Stomach (tissue), 9 donors: ENCODE data around the gene ANAPC5. TPM values are rescaled to one million over a fixed set of nuclear protein-coding genes. Genes with fewer than 3 reads are reported as not detected.
A peak's percentile ranks its signal among the peaks of the same experiment; 100 is the strongest.

Experiments used
- DNase-seq, 2 donors: peaks; one replicate each; pipeline versions ENCODE4 v3.0.0 to v3.0.0-alpha.2; 2013 to 2019
- H3K27ac ChIP-seq, 5 donors: fragments of 200-600 bp in 4 of 5; sonication (generic) in 4 of 5; one replicate each; pipeline ENCODE4 v1.5.1; 2013 to 2019; ENCODE audit warnings: mild to moderate bottlenecking in 1 of 5, moderate library complexity in 1 of 5
- H3K27me3 ChIP-seq, 3 donors: fragments of 200-600 bp; sonication (generic); one replicate each; pipeline ENCODE4 v1.5.1; 2017 to 2019; ENCODE audit warnings: mixed run types in 1 of 3
- H3K36me3 ChIP-seq, 4 donors: fragments of 200-600 bp; sonication (generic); 1 replicate in 3 of 4; 2 replicates in 1 of 4; pipeline ENCODE4 v1.5.1; 2016 to 2019
- H3K4me1 ChIP-seq, 4 donors: fragments of 200-600 bp; sonication (generic); one replicate each; pipeline ENCODE4 v1.5.1; 2016 to 2019
- H3K4me3 ChIP-seq, 4 donors: fragments of 200-600 bp; sonication (generic) in 3 of 4; one replicate each; pipeline ENCODE4 v1.5.1; 2016 to 2019; ENCODE audit warnings: mild to moderate bottlenecking in 1 of 4
- H3K9me3 ChIP-seq, 4 donors: fragments of 200-600 bp; sonication (generic); one replicate each; pipeline ENCODE4 v1.5.1; 2016 to 2019
- CTCF ChIP-seq, 7 experiments: fragments of 450-650 bp in 4 of 7; fragments of 200-600 bp in 3 of 7; sonication (generic) in 3 of 7; IDR thresholded peaks; one replicate each; pipeline ENCODE4 v1.5.1; 2016 to 2019; ENCODE audit warnings: antibody characterized with exemption in 7 of 7, control low read depth in 2 of 7, mild to moderate bottlenecking in 1 of 7
- EP300 ChIP-seq: sonication (generic); formaldehyde crosslinking; IDR thresholded peaks from one replicate; pipeline ENCODE4 v1.6.1; 2017; ENCODE audit warnings: antibody characterized with exemption
- POLR2A ChIP-seq, 4 donors: fragments of 450-650 bp; IDR thresholded peaks; one replicate each; pipeline ENCODE4 v1.6.1; 2016; ENCODE audit warnings: antibody characterized with exemption in 4 of 4, control low read depth in 2 of 4, mild to moderate bottlenecking in 1 of 4, moderate library complexity in 1 of 4
- POLR2AphosphoS5 ChIP-seq, 3 donors: sonication (generic); formaldehyde crosslinking; IDR thresholded peaks; one replicate each; pipeline ENCODE4 v1.6.1; 2016; ENCODE audit warnings: antibody characterized with exemption in 3 of 3
- WGBS, 5 donors: extraction: QIAGEN DNeasy Blood & Tissue Kit in 3 of 5; methylation state at CpG; one replicate each; pipeline versions ENCODE4 v1.1.5 to v1.1.7; 2013 to 2018; 5-methylcytosine and 5-hydroxymethylcytosine counted together
- intact Hi-C: fragments of 100-400 bp; cut with DNase I; formaldehyde crosslinking; loops from one replicate; pipeline ENCODE4 v1.15.1; 2023; ENCODE audit warnings: low total_unique reads
- polyA plus RNA-seq, 3 donors: library from polyadenylated mRNA; stranded (reverse); fragments of 200-250 nt; gene quantifications; one replicate each; pipeline ENCODE4 v1.2.3, GENCODE V29; 2013
- total RNA-seq, 5 donors: library from RNA; depleted of rRNA; stranded (reverse); fragments of >200 nt; gene quantifications; one replicate each; pipeline versions ENCODE4 v1.1.0 to v1.2.3, GENCODE V29; 2014 to 2016
- donor health status: healthy with polysubstance abuse.
- donor health status: Bipolar disorder and iron deficiency.
- donor health status: healthy.

The ANAPC5 gene
- total and polyA plus RNA-seq, 8 donors = 81.2 to 228 (median 113) TPM

GRCh38 chr12:121287267-121287954 lies 64.8 kb downstream of the ANAPC5 start:
- H3K4me1 ChIP-seq = peaks cover 19 to 74% (median 49%) of the 10 kb centered on the region in 4 donors
- H3K4me3 ChIP-seq = no peak overlapping the region
- H3K9me3 ChIP-seq = no peaks in the 10 kb centered on the region
- no peak overlapping the region for H3K27ac ChIP-seq
- H3K27me3 ChIP-seq = no peaks in the 10 kb centered on the region
- intact Hi-C loops = no loop called here
- no peak for TF ChIP-seq POLR2AphosphoS5 (IDR thresholded peaks at IDR 0.05)
- no peak for TF ChIP-seq EP300
- no peak for TF ChIP-seq CTCF (IDR thresholded peaks at IDR 0.05)
- TF ChIP-seq POLR2A (IDR thresholded peaks at IDR 0.05) = no peak
- peaks cover 0 to 20% (median 17%) of the 10 kb centered on the region in 4 donors for H3K36me3 ChIP-seq
- DNase-seq = no peak
- 86 to 89% (median 88%) methylated on average over 10 of the region's 10 CpGs for WGBS, 5 donors

GRCh38 chr12:121285856-121286255 lies 66.4 kb downstream of the ANAPC5 start:
- Histone ChIP-seq H3K4me3 (no peak overlapping the region), H3K9me3 (no peaks in the 10 kb centered on the region), H3K27ac (peak overlapping the region in 1 of 5 donors; percentile 32), H3K27me3 (no peaks in the 10 kb centered on the region), H3K36me3 (peaks cover 0 to 9% (median 6%) of the 10 kb centered on the region in 4 donors), H3K4me1 (peaks cover 19 to 81% (median 47%) of the 10 kb centered on the region in 4 donors)
- 91 to 96% (median 91%) methylated on average over 1 of the region's 1 CpG for WGBS, 5 donors
- no peak for DNase-seq
- intact Hi-C loops = no loop called here
- no peak for TF ChIP-seq POLR2A (IDR thresholded peaks at IDR 0.05)
- no peak for TF ChIP-seq EP300
- no peak for TF ChIP-seq CTCF (IDR thresholded peaks at IDR 0.05)
- TF ChIP-seq POLR2AphosphoS5 (IDR thresholded peaks at IDR 0.05) = no peak

GRCh38 chr12:121284551-121285390 lies 67.4 kb downstream of the ANAPC5 start:
- Histone ChIP-seq H3K36me3 (peaks cover 0 to 7% (median 2%) of the 10 kb centered on the region in 4 donors), H3K4me1 (peaks cover 19 to 78% (median 47%) of the 10 kb centered on the region in 4 donors), H3K27ac (peak overlapping the region; percentile 39 to 74 (median 52)), H3K27me3 (no peaks in the 10 kb centered on the region), H3K9me3 (no peaks in the 10 kb centered on the region), H3K4me3 (no peak overlapping the region)
- peak in 1 of 2 donors; percentile 39 for DNase-seq
- peak in 1 of 3 donors; percentile 6 for TF ChIP-seq POLR2AphosphoS5 (IDR thresholded peaks at IDR 0.05)
- TF ChIP-seq CTCF (IDR thresholded peaks at IDR 0.05) = no peak
- TF ChIP-seq POLR2A (IDR thresholded peaks at IDR 0.05) = no peak
- 69 to 81% (median 75%) methylated on average over 14 of the region's 14 CpGs for WGBS, 5 donors
- intact Hi-C loops = no loop called here

GRCh38 chr12:121283841-121284240 lies 68.4 kb downstream of the ANAPC5 start:
- H3K4me1 ChIP-seq = peaks cover 26 to 78% (median 51%) of the 10 kb centered on the region in 4 donors
- H3K4me3 ChIP-seq = no peak overlapping the region
- H3K27me3 ChIP-seq = no peaks in the 10 kb centered on the region
- no peak for DNase-seq
- 95 to 100% (median 98%) methylated on average over 6 of the region's 6 CpGs for WGBS, 5 donors
- peaks cover 0 to 10% (median 5%) of the 10 kb centered on the region in 4 donors for H3K36me3 ChIP-seq
- peak overlapping the region in 3 of 5 donors; percentile 52 to 74 (median 69) for H3K27ac ChIP-seq
- intact Hi-C loops = no loop called here
- H3K9me3 ChIP-seq = no peaks in the 10 kb centered on the region
- no peak for TF ChIP-seq CTCF (IDR thresholded peaks at IDR 0.05)
- no peak for TF ChIP-seq POLR2AphosphoS5 (IDR thresholded peaks at IDR 0.05)
- TF ChIP-seq POLR2A (IDR thresholded peaks at IDR 0.05) = no peak
- no peak for TF ChIP-seq EP300
